EL (cell line): ENCODE results near the gene PRSS50.
"Not testable (repeated sequence)": the region's sequence is repeated elsewhere in the genome, so short reads cannot be mapped to it uniquely, and the experiment has no call there.

Source experiments
- DNase-seq: peaks from one replicate; pipeline ENCODE4 v3.0.0-alpha.2; 2016

The PRSS50 gene

GRCh38 chr3:46708401-46709156 lies 9.1 kb downstream of the PRSS50 start:
- no peak for DNase-seq

GRCh38 chr3:46707601-46708011 lies 10.1 kb downstream of the PRSS50 start:
- DNase-seq, result no peak

- DNase-seq, result no peak
These were observed 10.7 kb downstream of the PRSS50 start for GRCh38 chr3:46706771-46707582.

GRCh38 chr3:46705751-46706552 lies 11.7 kb downstream of the PRSS50 start:
- peak; percentile 89 for DNase-seq

GRCh38 chr3:46705022-46705530 lies 12.6 kb downstream of the PRSS50 start:
- peak; percentile 69 for DNase-seq

GRCh38 chr3:46704346-46704745 lies 13.3 kb downstream of the PRSS50 start:
- not testable (repeated sequence) for DNase-seq

- no peak for DNase-seq
These were observed 14.6 kb downstream of the PRSS50 start for GRCh38 chr3:46703013-46703520.

- no peak for DNase-seq
These were observed 15.2 kb downstream of the PRSS50 start for GRCh38 chr3:46702246-46703012.

- no peak for DNase-seq
These were observed 16.3 kb downstream of the PRSS50 start, which contains the start of gene TMIE for GRCh38 chr3:46701181-46701939. Gene TMIE (plus strand): TSS chr3:46701392. CDS start chr3:46701488, 96 bp downstream.

GRCh38 chr3:46700772-46701171 lies 16.9 kb downstream of the PRSS50 start:
- no peak for DNase-seq

GRCh38 chr3:46699676-46700523 lies 17.8 kb downstream of the PRSS50 start:
- no peak for DNase-seq

- DNase-seq, result peak; percentile 26
These were observed 21.4 kb downstream of the PRSS50 start for GRCh38 chr3:46695962-46696894.

GRCh38 chr3:46695177-46695961 lies 22.3 kb downstream of the PRSS50 start:
- peak; percentile 25 for DNase-seq

- DNase-seq, result no peak
These were observed 23.1 kb downstream of the PRSS50 start for GRCh38 chr3:46694520-46694919.

GRCh38 chr3:46693892-46694226 lies 23.8 kb downstream of the PRSS50 start:
- no peak for DNase-seq

GRCh38 chr3:46693038-46693891 lies 24.4 kb downstream of the PRSS50 start, which contains the start of gene ALS2CL:
Gene ALS2CL (minus strand): TSS chr3:46693679. CDS start chr3:46689440, 4,239 bp downstream.
- peak; percentile 49 for DNase-seq

GRCh38 chr3:46692566-46692990 lies 25.1 kb downstream of the PRSS50 start:
- peak; percentile 25 for DNase-seq
